Renal cortex interstitium (tissue), 11 donors: Measurements from ENCODE around the gene TTC4. TPM values are rescaled to one million over a fixed set of nuclear protein-coding genes. Genes with fewer than 3 reads are reported as not detected.

Source experiments
- DNase-seq, 11 donors: peaks; one replicate each; pipeline ENCODE4 v3.0.0-alpha.2; 2013; ENCODE audit warnings: low read depth in 9 of 11, low spot score in 4 of 11; ENCODE audit errors: extremely low read depth in 1 of 11
- polyA plus RNA-seq, 3 donors: library from polyadenylated mRNA; unstranded; fragments of 120-200 nt; gene quantifications; one replicate each; pipeline ENCODE4 v1.2.1, GENCODE V29; 2013; ENCODE audit not compliant: insufficient read length in 3 of 3

TTC4 gene
- polyA plus RNA-seq, 3 donors = 31.8 to 34.1 (median 32.8) TPM

GRCh38 chr1:54695764-54696163 lies 19.9 kb upstream of the TTC4 start:
- no peak for DNase-seq

- no peak for DNase-seq
These were observed 19.4 kb upstream of the TTC4 start for GRCh38 chr1:54696262-54696661.

- DNase-seq = no peak
These were observed 17.8 kb upstream of the TTC4 start for GRCh38 chr1:54697896-54698295.

GRCh38 chr1:54698346-54698745 lies 17.3 kb upstream of the TTC4 start:
- no peak for DNase-seq

- DNase-seq = no peak
These were observed 15.6 kb upstream of the TTC4 start for GRCh38 chr1:54699936-54700525.

GRCh38 chr1:54701066-54701465 lies 14.6 kb upstream of the TTC4 start:
- no peak for DNase-seq

GRCh38 chr1:54701996-54702395 lies 13.7 kb upstream of the TTC4 start:
- DNase-seq = no peak

GRCh38 chr1:54703471-54703870 lies 12.2 kb upstream of the TTC4 start:
- DNase-seq = no peak

- DNase-seq = no peak
These were observed 10.5 kb upstream of the TTC4 start for GRCh38 chr1:54705153-54705552.

- DNase-seq = no peak
These were observed 9.2 kb upstream of the TTC4 start for GRCh38 chr1:54706419-54706818.

- DNase-seq = no peak
These were observed 7.3 kb upstream of the TTC4 start for GRCh38 chr1:54708385-54708784.

- DNase-seq = no peak
These were observed 5.9 kb upstream of the TTC4 start for GRCh38 chr1:54709547-54710292.

- no peak for DNase-seq
These were observed 5.2 kb upstream of the TTC4 start for GRCh38 chr1:54710434-54710833.

GRCh38 chr1:54710841-54711240 lies 4.8 kb upstream of the TTC4 start:
- DNase-seq = no peak

- DNase-seq = no peak
These were observed 4.1 kb upstream of the TTC4 start for GRCh38 chr1:54711536-54711935.

- DNase-seq = no peak
These were observed 674 bp upstream of the TTC4 start for GRCh38 chr1:54714881-54715492.

- no peak for DNase-seq
These were observed 812 bp downstream of the TTC4 start for GRCh38 chr1:54716299-54717047.

GRCh38 chr1:54721719-54722118 lies 6.1 kb downstream of the TTC4 start:
- DNase-seq = no peak

GRCh38 chr1:54723985-54724384 lies 8.3 kb downstream of the TTC4 start:
- no peak for DNase-seq

- DNase-seq = no peak
These were observed 9.1 kb downstream of the TTC4 start for GRCh38 chr1:54724771-54725170.
